H1 (cell line): ENCODE data around the gene CDK12. TPM values are rescaled to one million over a fixed set of nuclear protein-coding genes. Genes with fewer than 3 reads are reported as not detected.

Source experiments
- CTCF ChIA-PET: fragments of 300-600 bp; sonication (Branson Sonifier 250); formaldehyde crosslinking; loops from one replicate; lab custom pipeline; 2021; ENCODE audit not compliant: partially characterized antibody; lab: Charles Lee
- POLR2A ChIA-PET: fragments of 300-600 bp; sonication (Branson Sonifier 250); formaldehyde crosslinking; loops from one replicate; lab custom pipeline; 2021; ENCODE audit warnings: inconsistent platforms; ENCODE audit not compliant: partially characterized antibody; lab: Charles Lee
- DNase-seq, 2 experiments: peaks; one replicate each; pipeline versions ENCODE4 v3.0.0 to v3.0.0-alpha.2; 2010 to 2022; ENCODE audit warnings: low spot score in 2 of 2, low read depth in 1 of 2, mixed read lengths in 1 of 2
- FAIRE-seq: peaks from 2 replicates; lab custom pipeline; 2011; peaks lifted over from hg19 to GRCh38; lab: Jason Lieb, UNC
- H2AFZ ChIP-seq: 2 replicates; pipeline ENCODE4 v1.8.1; 2012; ENCODE audit warnings: low read length, inconsistent platforms
- H2AK5ac ChIP-seq: 2 replicates; pipeline ENCODE4 v1.6.1; 2013; ENCODE audit warnings: low read depth, low read length
- H2BK120ac ChIP-seq: replicated peaks from 2 replicates; pipeline ENCODE3; 2013; ENCODE audit warnings: low read depth, low read length, inconsistent platforms
- H2BK12ac ChIP-seq: 2 replicates; pipeline ENCODE4 v1.6.1; 2013; ENCODE audit warnings: low read depth, low read length
- H2BK15ac ChIP-seq: 2 replicates; pipeline ENCODE4 v1.6.1; 2013; ENCODE audit warnings: low read length
- H2BK20ac ChIP-seq: 2 replicates; pipeline ENCODE4 v1.6.1; 2013; ENCODE audit warnings: low read length
- H2BK5ac ChIP-seq: 2 replicates; pipeline ENCODE4 v1.6.1; 2013; ENCODE audit warnings: low read depth, low read length
- H3K14ac ChIP-seq: 2 replicates; pipeline ENCODE4 v1.6.1; 2013; ENCODE audit warnings: inconsistent platforms; ENCODE audit not compliant: insufficient read length
- H3K18ac ChIP-seq: 2 replicates; pipeline ENCODE4 v1.6.1; 2013; ENCODE audit warnings: low read length; ENCODE audit errors: extremely low read depth
- H3K23ac ChIP-seq: 2 replicates; pipeline ENCODE4 v1.6.1; 2013; ENCODE audit warnings: inconsistent platforms; ENCODE audit not compliant: insufficient read length
- H3K23me2 ChIP-seq: 2 replicates; pipeline ENCODE4 v1.6.1; 2013; ENCODE audit warnings: low read depth, low read length
- H3K27ac ChIP-seq: 2 replicates; pipeline ENCODE4 v1.6.1; 2011; ENCODE audit warnings: low read depth, low read length, inconsistent platforms
- H3K27me3 ChIP-seq, 4 experiments: replicated peaks in 1 of 4; 1 replicate in 1 of 4; 2 replicates in 3 of 4; pipeline versions ENCODE4 v1.6.1 to v1.8.1; 2011 to 2013; ENCODE audit warnings: low read length in 3 of 4, mild to moderate bottlenecking in 3 of 4, inconsistent platforms in 2 of 4, mixed read lengths in 2 of 4, moderate library complexity in 1 of 4; ENCODE audit not compliant: control insufficient read depth in 3 of 4, insufficient read depth in 3 of 4; ENCODE audit errors: extremely low read depth in 1 of 4
- H3K36me3 ChIP-seq, 4 experiments: 2 replicates each; pipeline versions ENCODE4 v1.6.1 to v1.8.1; 2011 to 2013; ENCODE audit warnings: mild to moderate bottlenecking in 4 of 4, low read length in 3 of 4, moderate library complexity in 2 of 4, control low read depth in 1 of 4, inconsistent platforms in 1 of 4; ENCODE audit not compliant: insufficient read depth in 4 of 4, control insufficient read depth in 2 of 4
- H3K4ac ChIP-seq: replicated peaks from 2 replicates; pipeline ENCODE3; 2013; ENCODE audit warnings: low read length, low read depth, mixed read lengths, inconsistent platforms; ENCODE audit not compliant: insufficient read length
- H3K4me1 ChIP-seq, 4 experiments: replicated peaks in 1 of 4; 1 replicate in 1 of 4; 2 replicates in 3 of 4; pipeline versions ENCODE4 v1.6.1 to v1.8.1; 2011 to 2013; ENCODE audit warnings: low read length in 3 of 4, inconsistent platforms in 2 of 4, mixed read lengths in 1 of 4; ENCODE audit not compliant: insufficient read depth in 4 of 4, control insufficient read depth in 3 of 4
- H3K4me2 ChIP-seq, 2 experiments: 2 replicates each; pipeline versions ENCODE4 v1.6.1 to v1.8.1; 2011 to 2013; ENCODE audit warnings: low read depth in 2 of 2, low read length in 2 of 2, control low read depth in 1 of 2, inconsistent platforms in 1 of 2, mild to moderate bottlenecking in 1 of 2; ENCODE audit not compliant: insufficient read depth in 1 of 2
- H3K4me3 ChIP-seq, 4 experiments: fragments of 200-600, 300-600 bp in 1 of 4; sonication (generic), shearing (Covaris generic), sonication (Bioruptor Twin) in 1 of 4; 2 replicates each; pipeline versions ENCODE4 v1.5.1 to v1.8.1; 2011 to 2016; ENCODE audit warnings: low read length in 4 of 4, low read depth in 3 of 4, control low read depth in 2 of 4, inconsistent platforms in 2 of 4, mild to moderate bottlenecking in 2 of 4, mixed read lengths in 1 of 4, moderate library complexity in 1 of 4; ENCODE audit not compliant: insufficient read depth in 2 of 4; ENCODE audit errors: extremely low read depth in 1 of 4
- H3K56ac ChIP-seq: replicated peaks from 2 replicates; pipeline ENCODE3; 2013; ENCODE audit warnings: low read depth, mild to moderate bottlenecking, mixed read lengths, low read length, inconsistent platforms; ENCODE audit not compliant: insufficient read length
- H3K79me1 ChIP-seq: 2 replicates; pipeline ENCODE4 v1.6.1; 2013; ENCODE audit warnings: low read depth, low read length, control low read depth
- H3K79me2 ChIP-seq, 2 experiments: 2 replicates each; pipeline versions ENCODE4 v1.6.1 to v1.8.1; 2012 to 2013; ENCODE audit warnings: low read length in 2 of 2, mild to moderate bottlenecking in 2 of 2, inconsistent platforms in 1 of 2; ENCODE audit not compliant: insufficient read depth in 2 of 2, control insufficient read depth in 1 of 2
- H3K9ac ChIP-seq, 4 experiments: replicated peaks in 1 of 4; 1 replicate in 1 of 4; 2 replicates in 3 of 4; pipeline versions ENCODE4 v1.6.1 to v1.8.1; 2011 to 2013; ENCODE audit warnings: low read depth in 3 of 4, low read length in 3 of 4, control low read depth in 2 of 4, mild to moderate bottlenecking in 2 of 4, moderate library complexity in 2 of 4, inconsistent platforms in 1 of 4; ENCODE audit errors: extremely low read depth in 1 of 4
- H3K9me3 ChIP-seq, 2 experiments: 2 replicates each; pipeline versions ENCODE4 v1.6.1 to v1.8.1; 2012 to 2013; ENCODE audit warnings: mild to moderate bottlenecking in 2 of 2, moderate library complexity in 2 of 2, control low read depth in 1 of 2, inconsistent platforms in 1 of 2, low read depth in 1 of 2, low read length in 1 of 2, mixed read lengths in 1 of 2; ENCODE audit not compliant: insufficient read depth in 2 of 2
- H4K20me1 ChIP-seq, 2 experiments: replicated peaks in 1 of 2; 2 replicates each; pipeline versions ENCODE3 to v1.8.1; 2011 to 2013; ENCODE audit warnings: inconsistent platforms in 2 of 2, low read length in 2 of 2, mild to moderate bottlenecking in 1 of 2; ENCODE audit not compliant: insufficient read depth in 2 of 2, control insufficient read depth in 1 of 2
- H4K5ac ChIP-seq: 2 replicates; pipeline ENCODE4 v1.6.1; 2013; ENCODE audit warnings: low read length, low read depth, mixed read lengths, inconsistent platforms; ENCODE audit not compliant: insufficient read length
- H4K8ac ChIP-seq: 2 replicates; pipeline ENCODE4 v1.8.0; 2013; ENCODE audit warnings: mild to moderate bottlenecking, moderate library complexity, low read length, inconsistent platforms; ENCODE audit not compliant: insufficient read depth; ENCODE audit errors: extremely low read depth
- H4K91ac ChIP-seq: replicated peaks from 2 replicates; pipeline ENCODE3; 2013; ENCODE audit warnings: low read length, mixed read lengths, inconsistent platforms; ENCODE audit not compliant: insufficient read length
- CTCF ChIP-seq, 3 experiments: IDR thresholded peaks; 1 replicate in 2 of 3; 2 replicates in 1 of 3; pipeline versions ENCODE4 v1.5.1 to v1.6.1; 2011; ENCODE audit warnings: low read length in 3 of 3, mild to moderate bottlenecking in 3 of 3, inconsistent platforms in 2 of 3, low read depth in 1 of 3, moderate library complexity in 1 of 3; ENCODE audit not compliant: insufficient read depth in 1 of 3; ENCODE audit errors: control extremely low read depth in 1 of 3
- E2F6 ChIP-seq: IDR thresholded peaks from 2 replicates; pipeline ENCODE4 v1.6.1; 2012; ENCODE audit warnings: inconsistent platforms
- KDM4A ChIP-seq: IDR thresholded peaks from one replicate; pipeline ENCODE4 v1.7.1; 2012; ENCODE audit warnings: low read depth, mild to moderate bottlenecking, moderate library complexity, low read length, inconsistent platforms; ENCODE audit not compliant: severe bottlenecking
- RAD21 ChIP-seq, 2 experiments: IDR thresholded peaks in 1 of 2; conservative IDR thresholded peaks in 1 of 2; 2 replicates each; pipeline ENCODE4 v1.6.1; 2011; ENCODE audit warnings: low read depth in 2 of 2, low read length in 2 of 2, improper control_type of control experiment in 1 of 2, inconsistent platforms in 1 of 2, mild to moderate bottlenecking in 1 of 2, moderate library complexity in 1 of 2
- RXRA ChIP-seq: IDR thresholded peaks from 2 replicates; pipeline ENCODE4 v1.6.1; 2011; ENCODE audit warnings: low read depth, mild to moderate bottlenecking, low read length, moderate library complexity; ENCODE audit not compliant: insufficient read depth
- SP1 ChIP-seq: IDR thresholded peaks from 2 replicates; pipeline ENCODE4 v1.6.1; 2011; ENCODE audit warnings: low read depth, low read length
- SP2 ChIP-seq: IDR thresholded peaks from 2 replicates; pipeline ENCODE4 v1.6.1; 2012; ENCODE audit warnings: mild to moderate bottlenecking, low read length, inconsistent platforms
- SUZ12 ChIP-seq: fragments of 200-600 bp; sonication (generic); IDR thresholded peaks from 2 replicates; pipeline ENCODE4 v1.6.1; 2012; ENCODE audit warnings: mild to moderate bottlenecking, inconsistent platforms, low read length, moderate library complexity, mixed read lengths
- TCF12 ChIP-seq: IDR thresholded peaks from 2 replicates; pipeline ENCODE4 v1.6.1; 2011; ENCODE audit warnings: low read depth, mild to moderate bottlenecking, low read length
- WGBS, 2 experiments: shearing (Covaris generic) in 1 of 2; methylation state at CpG; one replicate each; pipeline versions ENCODE4 v1.1.6 to v1.1.7; 2013 to 2015; ENCODE audit warnings: low lambda C conversion rate in 2 of 2, mixed read lengths in 2 of 2, inconsistent platforms in 1 of 2, low coverage in 1 of 2, missing lambda C conversion rate in 1 of 2; ENCODE audit not compliant: insufficient replicate concordance in 2 of 2, insufficient coverage in 1 of 2, insufficient read length in 1 of 2; ENCODE audit errors: extremely low coverage in 1 of 2, missing lambda C conversion rate in 1 of 2; 5-methylcytosine and 5-hydroxymethylcytosine counted together
- polyA plus RNA-seq, 7 experiments: library from polyadenylated mRNA; depleted of rRNA in 3 of 7; stranded (reverse) in 5 of 7; unstranded in 2 of 7; fragments of >200 nt in 5 of 7; fragments of 200-250 nt in 2 of 7; gene quantifications; 1 replicate in 5 of 7; 2 replicates in 1 of 7; 4 replicates in 1 of 7; pipeline versions ENCODE4 v1.2.1 to v1.2.3, GENCODE V29; 2011 to 2013; ENCODE audit warnings: missing spikeins in 2 of 7, mixed read lengths in 2 of 7
- total RNA-seq: library from RNA; stranded (reverse); fragmentation: NEBNext Ultra II Directional; extraction: Animal tissue kit (Norgen Biotek cat#: 25700); gene quantifications from 2 replicates; pipeline ENCODE4 v1.2.1, GENCODE V29; 2021

The CDK12 gene
- total and polyA plus RNA-seq, 2 of the 8 experiments (the other 6 are each of a cell fraction or from before 2014, with no cell fraction given), result 14.8 to 70.3 TPM

- no peak overlapping the region for H3K18ac ChIP-seq
- FAIRE-seq, result no peak
Observed at GRCh38 chr17:39527220-39527813, 66.0 kb downstream of the CDK12 start.

More at GRCh38 chr17:39527220-39527813, 66.0 kb downstream of the CDK12 start:
- Histone ChIP-seq H3K23me2 (no peaks in the 10 kb centered on the region), H2AFZ (no peak overlapping the region), H2BK20ac (no peak overlapping the region), H3K4me3 (no peak overlapping the region), H3K4me2 (no peak overlapping the region), H3K23ac (no peak overlapping the region), H4K5ac (no peak overlapping the region), H2BK12ac (no peak overlapping the region), H2BK5ac (no peak overlapping the region), H3K27me3 (no peaks in the 10 kb centered on the region), H3K4me1 (no peaks in the 10 kb centered on the region), H3K56ac (no peak overlapping the region), H3K36me3 (peaks cover 17 to 72% (median 53%) of the 10 kb centered on the region in 4 experiments), H3K79me1 (no peaks in the 10 kb centered on the region), H4K20me1 (no peaks in the 10 kb centered on the region), H2AK5ac (no peak overlapping the region), H3K9ac (no peak overlapping the region), H3K4ac (no peak overlapping the region), H3K14ac (no peak overlapping the region), H2BK15ac (no peak overlapping the region), H4K8ac (no peak overlapping the region), H3K9me3 (no peaks in the 10 kb centered on the region), H4K91ac (no peak overlapping the region), H3K27ac (no peak overlapping the region), H3K79me2 (no peaks in the 10 kb centered on the region), H2BK120ac (no peak overlapping the region)
- ChIA-PET CTCF (interaction anchor here (0.6 to 4.2 kb wide), 14 partner anchors 9 to 292 kb away, joined by 3 to 19 read pairs (median 4); partner anchors contain the start of gene PPP1R1B), POLR2A (interaction anchor here (0.6 kb wide), 1 partner anchor 474 kb away, joined by 3 read pairs; no protein-coding TSS in a partner anchor)
- no peak for DNase-seq
- no peak for TF ChIP-seq RXRA
- TF ChIP-seq SP1, result no peak
- no peak for TF ChIP-seq SP2
- no peak for TF ChIP-seq KDM4A
- TF ChIP-seq RAD21 (IDR thresholded peaks at IDR 0.05 in 1 of 2, conservative IDR thresholded peaks at IDR 0.05 in 1 of 2; ENCODE audit: low read depth in 2 of 2, low read length in 2 of 2), result peak; percentile 30 to 42; a peak in 3 of 4 replicates
- peak in 2 of 3 experiments; percentile 38 to 68; a peak in 2 of 4 replicates for TF ChIP-seq CTCF (IDR thresholded peaks at IDR 0.05; ENCODE audit: control extremely low read depth in 1 of 3, insufficient read depth in 1 of 3, low read depth in 1 of 3, low read length in 3 of 3)
- TF ChIP-seq TCF12, result no peak
- no peak for TF ChIP-seq SUZ12
- no peak for TF ChIP-seq E2F6
- 92% methylated on average over 7 of the region's 7 CpGs; no CpG with 5 or more reads in 1 of the 2 experiments for WGBS, 2 experiments
